HG03196 (cell line): ENCODE measurements around the gene MIA.
"Not testable (repeated sequence)": the region's sequence is repeated elsewhere in the genome, so short reads cannot be mapped to it uniquely, and the experiment has no call there.

Source experiments
- ATAC-seq: cut with Tn5 transposase; IDR thresholded peaks from one replicate; pipeline ENCODE4 v1.9.1; 2021; ENCODE audit not compliant: unreplicated experiment

The MIA gene

DNA sequence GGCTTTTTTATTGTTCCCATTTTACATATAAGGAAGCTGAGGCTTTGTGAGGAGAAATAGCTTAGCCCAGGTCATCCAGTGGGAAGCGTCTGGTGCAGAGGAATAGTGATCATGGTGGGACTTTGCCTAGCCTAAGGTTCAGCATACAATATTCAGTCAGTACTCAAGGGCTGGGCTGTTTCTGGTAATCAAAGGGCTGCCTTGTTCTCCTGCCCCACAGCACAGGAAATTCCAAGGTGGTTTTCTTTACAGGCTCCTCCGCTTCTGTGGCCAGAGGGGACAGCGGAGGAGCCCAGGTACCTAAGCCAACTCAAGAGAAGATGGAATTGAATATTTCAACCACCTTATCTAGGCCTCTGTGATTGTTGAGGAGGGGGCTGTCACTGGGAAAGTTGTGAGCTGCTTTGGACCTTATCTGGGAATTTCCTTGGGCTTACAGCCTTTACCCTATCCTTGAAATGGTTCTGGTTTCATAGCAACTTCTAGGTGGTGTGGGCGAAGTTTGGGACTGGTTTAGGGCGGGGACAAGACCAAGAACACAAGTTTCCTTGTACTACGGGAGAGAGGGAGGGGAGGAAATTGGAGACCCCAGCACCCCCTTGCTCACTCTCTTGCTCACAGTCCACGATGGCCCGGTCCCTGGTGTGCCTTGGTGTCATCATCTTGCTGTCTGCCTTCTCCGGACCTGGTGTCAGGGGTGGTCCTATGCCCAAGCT, at the start of gene MIA:
TSS of gene MIA (plus strand) at position 606 of the 716 bp plus-strand sequence. CDS start at position 628, 22 bp downstream.
- no peak for ATAC-seq

DNA sequence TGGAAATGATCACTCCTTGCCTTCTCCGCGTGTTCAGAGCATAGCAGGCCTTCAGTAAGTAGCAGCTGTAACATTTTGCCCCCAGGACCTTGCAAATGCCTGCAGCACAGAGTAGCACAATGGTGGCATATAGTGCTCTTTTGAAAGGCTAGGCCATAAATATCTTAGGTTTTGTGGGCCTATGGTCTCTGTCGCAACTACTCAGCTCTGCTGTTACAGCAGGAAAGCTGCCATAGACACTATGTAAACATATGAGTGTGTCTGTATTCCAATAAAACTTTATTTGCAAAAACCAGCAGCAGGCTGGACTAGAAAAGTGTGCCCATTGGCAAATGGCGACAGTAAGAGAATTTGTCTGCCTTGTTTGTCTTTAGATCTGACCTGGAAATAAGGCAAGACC, 49.0 kb upstream of the MIA start:
- no peak for ATAC-seq

DNA sequence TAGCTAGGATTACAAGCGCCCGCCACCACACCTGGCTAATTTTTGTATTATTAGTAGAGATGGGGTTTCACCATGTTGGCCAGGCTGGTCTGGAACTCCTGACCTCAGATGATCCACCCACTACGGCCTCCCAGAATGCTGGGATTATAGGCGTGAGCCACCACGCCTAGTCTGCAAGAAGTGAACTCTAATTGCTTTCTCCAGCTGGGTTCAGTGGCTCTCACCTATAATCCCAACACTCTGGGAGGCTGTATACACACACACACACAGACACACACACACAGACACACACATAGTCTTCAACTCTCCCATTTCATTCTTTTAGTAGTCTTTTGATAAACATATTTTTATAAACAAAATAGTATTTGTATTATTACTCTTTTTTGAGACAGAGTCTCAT, 45.3 kb upstream of the MIA start:
- ATAC-seq, result not testable (repeated sequence)

DNA sequence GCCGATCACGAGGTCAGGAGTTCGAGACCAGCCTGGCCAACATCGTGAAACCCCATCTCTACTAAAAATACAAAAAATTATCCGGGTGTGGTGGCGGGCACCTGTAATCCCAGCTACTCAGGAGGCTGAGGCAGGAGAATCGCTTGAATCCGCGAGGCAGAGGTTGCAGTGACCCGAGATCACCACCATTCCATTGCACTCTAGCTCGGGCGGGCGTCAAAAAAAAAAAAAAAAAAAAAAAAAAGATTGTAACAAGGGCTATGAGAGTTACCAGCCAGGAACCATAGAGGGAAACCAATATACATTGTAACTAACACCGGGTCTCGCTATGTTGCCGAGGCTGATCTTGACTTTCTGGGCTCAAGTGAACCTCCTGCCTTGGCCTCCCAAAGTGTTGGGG, 43.0 kb upstream of the MIA start:
- ATAC-seq, result not testable (repeated sequence)

DNA sequence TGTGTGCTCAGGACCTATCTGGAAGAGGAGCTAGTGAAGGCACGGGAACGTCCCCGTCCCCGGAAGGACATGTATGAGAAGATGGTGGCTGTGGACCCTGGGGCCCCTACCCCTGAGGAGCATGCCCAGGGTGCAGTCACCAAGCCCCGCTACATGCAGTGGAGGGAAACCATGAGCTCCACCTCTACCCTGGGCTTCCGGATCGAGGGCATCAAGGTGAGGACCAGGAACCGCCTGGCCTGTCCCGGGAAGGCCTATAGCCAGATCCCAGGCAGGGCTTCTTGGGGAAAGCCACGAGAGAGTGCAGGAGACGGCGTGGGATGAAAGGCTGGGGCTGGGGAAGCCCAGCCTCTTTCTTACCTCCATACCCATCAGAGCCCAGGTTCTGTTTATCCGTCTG, 42.2 kb upstream of the MIA start:
- no peak for ATAC-seq

DNA sequence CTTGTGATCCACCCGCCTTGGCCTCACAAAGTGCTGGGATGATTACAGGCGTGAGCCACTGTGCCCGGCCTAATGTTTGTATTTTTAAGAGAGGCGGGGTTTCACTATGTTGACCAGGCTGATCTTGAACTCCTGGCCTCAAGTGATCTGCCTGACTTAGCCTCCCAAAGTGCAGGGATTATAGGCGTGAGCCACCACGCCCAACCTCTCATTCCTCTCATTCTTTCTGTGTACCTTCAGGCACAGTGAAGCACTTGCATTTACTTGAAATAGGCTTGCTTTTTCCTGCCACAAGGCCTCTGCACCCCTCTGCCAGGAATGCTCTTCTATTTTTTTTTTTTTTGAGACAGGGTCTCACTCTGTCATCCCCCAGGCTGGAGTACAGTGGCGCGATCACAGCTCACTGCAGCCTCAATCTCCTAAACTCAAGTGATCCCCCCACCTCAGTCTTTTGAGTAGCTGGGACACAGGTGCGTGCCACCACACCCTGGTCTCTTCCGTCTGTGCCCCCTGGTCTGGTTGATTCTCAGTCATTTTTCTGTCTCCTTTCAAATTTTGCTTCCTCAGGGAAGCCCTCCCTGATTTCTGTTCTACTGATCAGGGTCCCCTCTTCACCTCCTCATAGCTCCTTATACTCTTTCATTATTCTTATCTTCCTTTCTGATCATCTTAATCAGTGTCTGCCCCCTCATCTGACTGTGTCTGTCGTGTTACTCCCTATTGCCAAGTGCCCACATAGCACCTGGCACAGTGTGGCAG, 40.1 kb upstream of the MIA start:
- no peak for ATAC-seq

DNA sequence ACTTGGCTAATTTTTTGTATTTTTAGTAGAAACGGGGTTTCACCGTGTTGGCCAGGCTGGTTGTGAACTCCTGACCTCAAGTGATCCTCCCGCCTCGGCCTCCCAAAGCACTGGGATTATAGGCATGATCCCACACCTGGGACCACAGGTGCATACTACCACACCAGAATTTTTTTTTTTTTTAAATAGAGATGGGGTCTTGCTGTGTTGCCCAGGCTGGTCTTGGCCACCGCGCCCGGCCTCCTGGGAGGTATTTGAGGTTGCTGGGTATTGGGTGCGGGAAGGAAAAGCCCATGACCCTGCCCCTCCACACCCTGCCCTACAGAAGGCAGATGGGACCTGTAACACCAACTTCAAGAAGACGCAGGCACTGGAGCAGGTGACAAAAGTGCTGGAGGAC, 38.7 kb upstream of the MIA start:
- ATAC-seq, result no peak

DNA sequence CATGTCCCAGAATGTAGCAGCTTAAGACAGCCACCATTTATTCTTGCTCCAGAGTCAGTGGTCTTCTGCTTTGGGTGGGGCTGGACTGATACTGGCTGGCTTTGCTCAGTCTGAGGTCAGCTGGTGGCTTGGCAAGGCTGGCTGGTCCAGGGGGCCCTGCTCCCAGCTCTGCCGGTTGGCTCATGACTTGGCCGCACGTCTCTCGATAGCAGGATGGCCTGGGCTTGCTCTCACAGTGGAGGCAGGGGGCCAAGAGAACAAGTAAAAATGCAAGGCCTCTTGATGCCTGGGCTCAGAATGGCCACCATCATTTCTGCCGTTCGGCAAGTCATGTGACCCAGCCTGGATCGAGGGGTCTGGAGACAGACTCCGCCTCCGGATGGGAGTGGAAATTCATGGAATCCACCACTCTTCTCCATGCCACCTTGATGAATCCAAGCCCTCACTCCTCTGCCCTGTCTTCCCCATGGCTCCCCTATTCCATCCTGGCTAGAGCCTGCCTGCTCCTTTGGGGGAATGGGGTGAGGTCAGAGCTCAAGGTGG, 38.1 kb upstream of the MIA start:
- ATAC-seq, result no peak

DNA sequence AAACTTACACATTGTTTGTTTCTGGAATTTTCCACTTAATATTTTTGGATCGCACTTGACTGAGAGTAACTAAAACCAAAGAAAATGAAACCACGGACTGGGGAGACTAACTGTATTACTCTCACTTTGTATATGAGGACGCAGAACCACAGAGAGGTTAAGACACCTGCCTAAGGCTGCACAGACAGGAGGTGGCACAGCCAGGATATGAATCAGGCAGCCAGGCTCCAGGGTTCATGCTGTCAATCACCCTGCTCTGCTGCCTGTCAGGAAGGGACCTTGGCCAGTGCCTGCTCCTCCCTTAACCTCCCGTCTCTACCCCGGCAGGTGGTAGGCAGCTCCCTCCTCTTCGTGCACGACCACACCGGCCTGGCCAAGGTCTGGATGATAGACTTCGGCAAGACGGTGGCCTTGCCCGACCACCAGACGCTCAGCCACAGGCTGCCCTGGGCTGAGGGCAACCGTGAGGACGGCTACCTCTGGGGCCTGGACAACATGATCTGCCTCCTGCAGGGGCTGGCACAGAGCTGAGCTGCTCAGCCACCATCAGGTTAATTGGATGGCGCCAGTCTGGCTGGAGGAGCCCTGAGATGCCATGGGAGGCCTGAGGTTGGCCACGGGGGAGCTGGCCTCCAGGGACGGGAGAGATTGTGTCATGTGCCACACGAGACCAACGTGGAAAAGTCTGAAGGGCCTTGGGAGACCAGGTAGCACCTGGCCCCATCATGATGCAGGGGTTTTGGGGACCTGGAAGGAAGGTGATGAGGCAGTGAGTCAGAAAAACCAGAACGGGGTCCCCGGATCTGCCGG, 36.1 kb upstream of the MIA start:
- no peak for ATAC-seq

DNA sequence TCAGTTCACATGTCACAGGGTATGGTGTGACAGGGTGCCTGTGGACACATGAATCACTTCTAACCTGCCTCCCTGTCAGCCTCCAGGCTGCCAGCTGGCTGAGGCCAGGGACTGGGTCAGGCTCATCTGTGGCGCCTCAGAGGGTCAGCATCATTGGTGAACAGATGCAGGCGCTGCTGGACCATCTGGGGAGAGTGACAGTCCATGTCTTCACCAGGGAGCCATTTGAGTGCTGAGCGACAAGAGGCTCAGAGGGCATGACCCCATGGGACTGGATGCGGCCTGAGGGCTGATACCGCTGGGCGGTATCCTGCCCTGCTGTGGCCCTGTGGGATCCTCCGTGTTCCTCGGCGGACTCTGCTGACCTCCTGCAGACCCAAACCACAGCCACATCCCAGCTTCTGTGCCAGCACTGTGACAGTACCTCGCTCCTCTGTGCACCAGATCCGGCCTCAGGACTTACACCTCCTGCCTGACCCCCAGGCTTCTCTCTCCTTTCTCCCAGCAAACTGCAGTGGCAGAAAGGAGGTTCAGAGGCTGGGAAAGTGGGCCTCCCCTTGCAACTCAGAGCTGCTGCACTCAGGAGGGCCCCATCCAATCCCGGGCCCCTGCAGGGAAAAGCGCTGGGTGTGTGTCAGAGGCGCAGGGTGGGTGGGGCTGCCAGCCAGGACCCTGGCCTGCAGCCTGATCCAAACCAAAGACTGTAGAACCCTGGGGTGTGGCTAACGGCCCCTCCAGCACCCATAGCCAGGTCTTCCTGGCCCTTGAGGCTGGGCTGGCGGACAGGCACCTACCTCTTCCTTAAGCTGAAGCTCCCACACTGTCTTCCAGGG, 35.2 kb upstream of the MIA start:
- no peak for ATAC-seq

DNA sequence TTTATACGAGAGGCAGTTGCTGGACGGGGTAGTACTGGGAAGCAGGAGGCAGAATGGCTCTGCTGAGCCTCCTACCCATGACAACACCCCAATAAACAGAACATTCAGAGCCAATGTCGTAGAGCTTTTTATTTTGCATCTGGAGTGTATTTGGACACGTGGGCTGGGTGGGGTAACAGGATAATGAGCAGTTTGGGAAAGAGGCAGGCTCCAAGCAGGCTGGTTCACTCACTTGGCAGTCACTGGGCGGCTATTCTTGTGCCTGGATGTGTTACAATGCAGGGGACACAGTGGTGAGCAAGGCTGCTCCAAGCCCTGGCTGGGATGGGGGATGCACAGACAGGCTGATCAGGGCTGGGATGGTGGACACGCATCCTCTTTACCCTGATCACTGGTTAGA, 34.6 kb upstream of the MIA start:
- ATAC-seq, result no peak

DNA sequence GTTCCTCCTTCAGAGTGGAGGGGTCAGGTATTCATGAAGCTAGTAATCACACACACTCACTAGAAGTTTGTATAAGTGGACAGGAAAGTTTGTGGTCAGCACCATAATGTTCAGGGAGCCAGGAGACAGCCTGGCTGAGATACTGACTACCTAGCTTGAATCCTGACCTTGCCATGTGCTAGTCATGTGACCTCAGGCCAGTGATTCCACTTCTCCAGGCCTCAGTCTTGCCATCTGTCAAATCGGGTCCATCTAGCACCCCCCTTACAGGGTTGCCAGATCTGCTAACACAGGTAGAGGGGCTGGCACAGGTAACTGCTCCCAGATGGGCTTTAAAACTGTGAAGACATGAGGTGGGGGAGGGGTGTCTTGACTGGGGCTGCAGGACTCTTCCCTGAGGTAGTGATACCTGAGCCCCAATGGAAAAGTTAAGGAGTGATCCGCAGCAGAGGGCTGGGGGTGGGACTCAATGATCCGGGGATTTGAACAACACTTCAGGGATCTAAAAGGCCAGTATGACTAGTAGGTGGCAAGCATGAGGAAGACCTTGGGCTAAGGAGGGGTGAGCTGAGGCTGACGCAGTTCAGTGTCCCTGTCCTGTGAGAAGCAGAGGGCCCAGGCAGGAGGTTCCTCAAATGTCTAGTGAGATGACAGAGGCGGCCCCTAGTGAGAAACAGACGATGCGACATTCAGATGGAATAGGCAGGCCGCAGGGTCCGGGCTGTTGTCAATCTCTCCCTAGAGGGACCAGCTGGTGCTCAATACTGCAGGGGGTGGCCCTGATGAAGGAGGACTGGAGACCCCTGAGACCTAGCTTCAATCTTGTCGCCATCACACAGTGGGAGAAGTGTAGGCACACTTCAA, 33.6 kb upstream of the MIA start:
- no peak for ATAC-seq

DNA sequence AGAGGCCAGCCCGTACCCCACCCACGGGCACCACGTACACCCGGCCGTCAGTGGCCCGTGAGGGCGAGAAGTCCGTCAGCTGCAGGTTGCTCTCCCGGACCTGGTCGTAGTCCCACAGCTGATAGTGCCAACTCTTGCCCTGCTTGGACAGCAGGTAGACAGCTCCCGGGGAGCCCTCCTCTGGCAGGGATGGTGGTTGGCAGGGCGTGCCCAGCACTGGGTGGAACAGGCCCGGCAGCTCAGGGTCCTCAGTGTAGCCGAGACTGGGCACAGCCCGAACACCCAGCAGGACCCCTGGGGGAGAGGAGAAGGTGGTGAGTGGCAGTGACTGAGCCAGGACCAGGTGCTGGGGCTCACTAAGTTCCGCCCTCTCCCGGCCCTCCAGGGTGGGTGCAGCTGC, 32.8 kb upstream of the MIA start:
- ATAC-seq, result no peak

DNA sequence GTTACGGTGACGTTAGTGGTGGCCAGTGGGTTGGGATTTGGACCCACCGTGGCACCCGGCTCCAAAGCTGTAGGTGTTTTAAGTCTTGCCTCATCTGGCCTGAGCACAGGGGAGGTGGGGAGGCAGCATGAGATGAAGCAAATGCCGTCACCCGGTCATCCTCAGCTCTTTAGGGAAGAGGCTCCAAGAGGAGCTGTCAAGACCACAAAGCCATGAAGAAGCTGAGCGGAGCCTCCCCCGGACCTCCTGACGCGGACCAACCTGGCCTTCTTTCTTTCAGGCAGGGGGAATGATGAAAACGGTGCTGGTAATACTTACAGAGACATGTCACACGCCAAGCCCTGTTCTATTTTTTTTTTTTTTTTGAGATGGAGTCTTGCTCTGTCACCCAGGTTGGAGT, 32.4 kb upstream of the MIA start:
- no peak for ATAC-seq

DNA sequence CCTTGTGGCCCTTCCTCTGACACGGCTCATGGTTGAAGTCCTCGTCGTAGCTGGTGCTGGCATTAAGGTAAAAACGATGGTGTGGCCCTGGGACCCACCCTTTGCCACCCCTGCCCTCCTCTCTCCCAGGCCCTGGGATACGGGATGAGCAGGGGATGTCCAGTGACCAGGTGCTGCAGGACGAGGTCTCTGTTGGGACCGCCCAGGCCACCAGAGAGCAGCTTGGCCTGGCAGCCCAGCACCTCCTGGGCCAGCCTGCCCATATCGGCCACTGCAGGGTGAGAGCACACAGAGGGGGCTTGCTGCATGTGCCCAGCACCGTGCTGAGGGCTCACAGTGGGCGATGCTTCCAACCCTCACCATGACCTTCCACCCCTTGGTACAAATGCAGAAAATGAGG, 31.4 kb upstream of the MIA start:
- no peak for ATAC-seq

DNA sequence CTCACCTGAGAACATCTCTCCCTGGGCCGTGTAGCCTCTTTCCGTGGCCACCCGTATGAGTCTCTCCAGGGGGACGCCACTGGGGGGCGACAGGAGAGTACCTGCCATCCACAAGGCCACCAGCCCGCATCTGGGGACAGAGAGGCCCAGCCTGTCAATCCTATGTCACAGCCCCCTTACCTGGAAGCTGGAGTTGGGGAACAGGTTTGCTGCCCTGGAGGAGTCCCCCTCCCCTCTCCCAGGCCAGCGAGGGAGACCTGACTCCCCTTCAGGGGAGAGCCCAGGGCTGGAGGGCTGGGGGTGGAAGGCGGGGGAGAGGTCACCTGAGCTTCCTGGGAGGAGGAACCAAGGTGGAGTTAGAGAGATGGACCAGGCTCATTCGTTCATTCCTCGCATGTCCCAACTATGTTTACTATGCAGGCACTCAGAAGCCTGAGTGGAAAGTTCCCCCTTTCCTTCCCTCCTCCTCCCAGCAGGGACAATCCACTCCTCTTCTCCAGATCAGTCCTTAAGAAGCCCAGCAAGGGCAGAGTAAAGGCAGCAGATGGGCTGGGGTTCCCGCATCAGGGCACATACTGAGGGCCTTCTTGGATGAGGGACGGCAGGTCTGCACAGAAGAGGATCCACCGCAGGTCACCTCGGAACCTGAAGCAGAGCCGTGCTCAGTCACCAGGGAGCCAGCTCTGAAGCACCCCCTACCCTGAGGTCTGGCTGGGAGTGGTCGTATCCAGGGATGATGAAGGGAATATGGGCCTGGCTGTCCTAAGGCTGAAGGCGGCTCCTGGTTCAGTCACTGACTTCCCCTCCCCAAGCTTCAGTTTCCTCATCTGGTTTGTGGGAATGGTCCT, 30.5 kb upstream of the MIA start:
- ATAC-seq, result no peak

DNA sequence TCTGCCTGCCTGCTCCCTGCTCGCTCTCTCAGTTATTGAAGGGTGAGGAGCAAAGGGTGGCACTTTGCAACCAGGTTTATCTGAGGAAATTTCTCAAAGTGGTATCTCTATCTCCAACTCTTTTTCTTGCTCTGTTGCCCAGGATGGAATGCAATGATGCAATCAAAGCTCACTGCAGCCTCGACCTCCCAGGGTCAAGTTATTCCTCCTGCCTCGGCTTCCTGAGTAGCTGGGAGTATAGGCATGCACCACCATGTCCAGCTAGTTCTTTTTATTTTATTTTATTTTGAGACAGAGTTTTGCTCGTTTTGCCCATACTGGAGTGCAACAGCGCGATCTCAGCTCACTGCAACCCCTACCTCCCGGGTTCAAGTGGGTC, 29.9 kb upstream of the MIA start:
- no peak for ATAC-seq

DNA sequence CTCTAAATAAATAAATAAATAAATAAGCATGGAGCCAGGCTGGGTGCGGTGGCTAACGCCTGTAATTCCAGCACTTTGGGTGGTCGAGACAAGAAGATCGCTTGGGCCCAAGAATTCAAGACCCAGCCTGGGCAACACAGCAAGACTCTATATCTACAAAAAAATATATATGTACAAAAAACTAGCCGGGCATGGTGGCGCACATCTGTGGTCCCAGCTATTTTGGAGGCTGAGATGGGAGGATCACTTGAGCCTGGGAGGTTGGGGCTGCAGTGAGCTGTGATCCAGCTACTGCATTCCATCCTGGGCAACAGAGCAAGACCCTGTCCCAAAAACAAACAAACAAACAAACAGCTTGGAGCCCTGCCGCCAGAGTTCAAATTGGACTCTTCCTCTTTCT, 27.8 kb upstream of the MIA start:
- ATAC-seq, result no peak
